GM18858 (cell line): ENCODE results near the gene TMEM179.

Source experiments
- ATAC-seq: cut with Tn5 transposase; IDR thresholded peaks from one replicate; pipeline ENCODE4 v1.9.1; 2021; ENCODE audit not compliant: unreplicated experiment

TMEM179 gene

DNA sequence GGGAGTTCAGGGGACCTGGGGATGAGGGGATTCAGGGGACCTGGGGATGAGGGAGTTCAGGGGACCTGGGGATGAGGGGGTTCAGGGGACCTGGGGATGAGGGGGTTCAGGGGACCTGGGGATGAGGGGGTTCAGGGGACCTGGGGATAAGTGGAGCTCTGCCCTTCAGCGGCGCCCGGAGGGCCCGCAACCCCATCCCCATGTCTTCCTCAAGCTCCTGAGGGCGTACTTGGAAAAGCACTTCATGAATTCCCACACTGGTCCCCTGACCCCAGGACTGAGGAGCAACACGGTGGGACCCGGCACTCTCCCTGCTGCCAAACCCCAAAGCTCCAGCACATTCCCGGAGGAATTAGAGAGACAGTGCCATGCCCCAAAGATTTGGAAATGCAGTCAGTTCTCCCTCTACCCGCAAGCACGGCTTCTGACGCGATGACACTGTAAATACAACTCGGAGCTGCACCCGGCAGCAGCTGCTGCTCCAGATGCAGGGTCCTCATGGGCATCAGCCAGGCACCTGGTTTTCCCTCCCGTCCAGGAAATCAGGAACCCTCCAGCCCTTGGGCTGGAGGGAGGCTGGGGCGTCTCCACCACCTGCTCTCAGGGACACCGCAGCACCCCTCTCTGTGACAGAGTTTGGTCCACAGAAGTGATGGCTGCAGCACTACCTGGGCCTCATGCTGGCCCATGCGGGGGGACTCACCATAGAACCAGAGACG is 57.8 kb downstream of the TMEM179 start:
- no peak for ATAC-seq

DNA sequence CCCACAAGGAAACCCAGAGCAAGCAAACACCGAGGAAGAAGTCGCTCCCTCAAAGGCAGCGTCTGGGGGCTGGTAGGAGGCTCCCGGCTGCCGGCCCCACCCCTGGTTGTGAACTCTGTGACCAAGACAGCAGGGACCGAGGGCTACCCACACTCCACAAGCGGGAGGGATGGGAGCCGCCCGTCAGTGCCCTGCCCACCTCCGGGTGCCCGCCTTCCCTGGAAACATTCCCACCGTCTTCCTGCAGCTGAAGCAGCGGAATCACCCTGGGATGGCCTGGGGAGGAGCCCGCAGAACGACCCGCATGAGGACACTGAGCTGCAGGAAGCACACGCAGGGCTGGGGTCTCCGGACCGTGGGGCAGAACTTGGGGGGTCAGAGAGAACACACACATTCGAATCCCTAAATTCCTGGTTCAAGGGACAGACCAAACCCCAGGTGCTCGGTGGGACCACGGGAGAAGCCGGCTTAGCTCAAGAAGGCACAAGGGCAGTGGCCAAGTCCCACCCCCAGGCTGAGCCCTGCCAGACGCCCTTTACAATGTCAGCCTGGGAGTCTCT is 58.5 kb downstream of the TMEM179 start:
- no peak for ATAC-seq

DNA sequence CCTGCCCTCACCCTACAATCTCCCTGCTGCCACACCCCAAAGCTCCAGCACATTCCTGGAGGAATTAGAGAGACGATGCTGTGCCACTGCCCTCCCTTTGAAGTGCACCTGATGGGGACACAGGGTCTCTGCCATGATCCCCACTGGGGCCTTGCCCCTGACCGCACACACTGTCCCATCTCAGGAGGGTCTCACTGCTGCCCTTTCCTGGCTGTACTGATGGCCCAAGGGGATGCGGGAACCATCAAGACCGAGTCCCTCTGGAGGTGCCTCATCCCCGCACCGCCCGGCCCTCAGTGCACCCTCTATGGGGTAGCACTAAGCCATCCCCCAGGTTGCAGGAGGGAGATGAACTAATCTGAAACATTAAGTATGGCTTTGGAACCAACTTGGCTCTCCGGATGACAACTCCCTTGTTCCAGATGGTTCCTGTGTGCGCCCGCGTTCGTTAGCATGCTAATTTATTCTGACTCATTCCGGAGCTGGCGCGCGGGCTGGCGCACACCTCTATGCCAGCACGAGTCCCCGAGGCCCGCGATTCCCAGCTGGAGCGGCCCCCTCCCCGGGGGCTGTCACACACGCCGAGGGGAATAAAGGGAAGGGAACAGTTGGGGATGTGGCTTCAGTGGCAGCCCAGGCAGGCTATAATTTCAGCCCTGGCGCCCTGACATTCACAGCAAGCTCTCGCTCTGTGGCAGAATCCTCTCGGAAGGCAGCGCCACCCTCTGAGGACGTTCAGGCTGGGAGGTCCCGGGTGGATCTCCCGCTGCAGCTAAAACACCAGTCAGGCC is 59.2 kb downstream of the TMEM179 start:
- no peak for ATAC-seq

DNA sequence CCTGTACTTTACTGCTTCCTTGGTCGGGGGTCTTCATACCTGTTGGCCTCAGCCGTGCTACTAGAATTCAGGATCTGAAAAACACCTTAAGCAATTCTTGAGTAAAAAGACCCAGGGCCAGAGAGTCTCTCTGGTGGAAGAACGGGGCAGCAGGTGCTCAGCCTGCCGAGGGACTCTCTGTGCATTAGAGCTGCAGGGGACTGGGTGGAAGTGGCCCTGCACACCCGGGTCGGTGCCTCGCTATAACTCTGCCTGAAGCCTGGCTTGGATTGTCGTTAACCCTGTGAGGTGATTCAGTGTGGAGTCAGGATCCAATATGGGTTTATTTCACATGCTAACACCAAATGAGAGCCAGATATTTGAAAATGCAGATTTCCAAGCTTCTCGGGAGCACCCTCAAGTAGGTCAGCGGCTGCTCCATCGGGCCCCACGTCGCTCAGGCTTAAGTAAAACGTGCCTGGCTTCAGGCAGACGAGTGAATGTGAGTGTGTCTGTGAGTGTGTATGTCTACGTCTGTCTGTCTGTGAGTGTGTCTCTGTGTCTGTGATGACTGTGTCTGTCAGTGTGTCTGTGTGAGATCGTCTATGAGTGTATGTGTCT is 60.1 kb downstream of the TMEM179 start:
- ATAC-seq = no peak

DNA sequence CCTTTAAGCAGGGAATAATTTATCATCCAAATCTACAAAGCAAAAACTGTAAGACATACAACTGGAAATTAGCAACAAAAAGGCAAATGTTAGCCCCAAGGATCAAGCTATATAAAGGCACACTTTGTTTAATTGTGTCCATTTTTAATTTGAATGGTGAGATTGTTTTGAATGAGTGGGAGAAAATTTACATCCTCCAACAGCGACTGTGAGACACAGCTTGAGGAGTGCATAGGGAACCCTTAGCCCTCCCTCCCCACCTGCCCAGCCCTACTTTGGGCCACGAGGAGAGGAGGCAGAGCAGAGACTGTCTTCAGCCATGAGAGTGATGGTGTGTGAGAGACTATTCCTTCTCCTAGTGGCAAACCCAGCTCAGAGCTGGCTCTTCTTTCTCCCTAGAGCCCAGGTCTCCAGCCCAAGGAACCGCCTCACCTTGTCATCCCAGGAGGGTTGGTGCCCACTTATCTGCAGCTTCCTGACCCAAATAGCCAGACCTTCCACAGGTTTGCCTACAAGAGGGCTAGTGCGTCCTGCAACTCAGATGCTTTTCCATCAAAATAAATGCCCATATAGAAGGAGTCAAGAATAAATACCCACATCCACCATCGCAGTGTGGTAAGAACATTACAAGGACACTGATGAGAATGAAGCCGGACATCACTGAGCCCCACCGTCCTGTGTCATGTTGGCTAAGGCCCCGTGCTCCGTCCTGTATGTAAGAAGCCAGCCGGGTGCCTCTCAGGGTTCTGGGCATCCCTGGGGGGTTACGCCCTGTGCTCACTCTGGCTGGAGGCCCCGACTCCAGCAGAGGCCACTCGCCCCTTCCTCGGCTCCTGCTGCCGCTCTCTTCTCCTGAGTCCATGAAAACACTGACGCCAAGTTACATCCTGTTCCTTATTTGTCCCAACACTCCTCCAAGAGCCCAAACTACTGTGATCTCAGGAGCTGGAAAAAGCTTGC is 61.4 kb downstream of the TMEM179 start:
- ATAC-seq = no peak

DNA sequence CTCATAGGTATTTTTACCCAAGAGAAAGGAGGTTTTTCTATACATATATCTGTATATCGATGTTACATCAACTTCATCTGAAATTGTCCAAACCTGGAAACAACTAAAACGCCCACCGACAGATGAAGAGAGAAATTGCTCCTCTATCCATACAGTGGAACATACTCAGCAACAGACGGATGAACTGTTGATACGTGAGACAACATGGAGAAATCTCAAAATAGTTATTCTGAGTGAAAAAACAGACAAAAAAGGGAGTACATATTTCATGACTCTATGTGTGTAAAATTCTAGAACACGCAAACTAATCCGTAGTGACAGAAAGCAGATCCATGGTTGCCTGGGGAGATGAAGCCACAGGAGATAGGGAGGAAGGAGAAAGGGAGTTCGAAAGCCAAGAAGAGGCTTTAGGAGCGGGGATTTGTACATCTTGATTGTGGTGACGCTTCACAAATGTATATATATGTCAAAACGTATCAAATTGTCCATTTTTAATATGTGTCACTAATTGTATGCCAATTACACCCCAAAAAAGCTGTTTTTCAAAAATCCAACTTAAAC is 62.6 kb downstream of the TMEM179 start:
- ATAC-seq = no peak
